Psoas muscle (tissue), 8 donors: ENCODE data around the gene ERICH6. TPM values are rescaled to one million over a fixed set of nuclear protein-coding genes. Genes with fewer than 3 reads are reported as not detected.

Experiments used
- ATAC-seq, 4 donors: fragments of 200-7000 bp; cut with Tn5 transposase; one replicate each; pipeline ENCODE4 v1.9.1; 2020; ENCODE audit warnings: moderate library complexity in 3 of 4, mild to moderate bottlenecking in 2 of 4
- DNase-seq, 2 donors: peaks; one replicate each; pipeline ENCODE4 v3.0.0-alpha.2; 2020
- H3K27ac ChIP-seq: fragments of 200-600 bp; one replicate; pipeline ENCODE4 v1.8.0; 2022
- H3K27me3 ChIP-seq, 3 donors: fragments of 200-600 bp in 1 of 3; one replicate each; pipeline versions ENCODE4 v1.6.1 to v1.8.0; 2013 to 2022; ENCODE audit warnings: low read length in 2 of 3, mild to moderate bottlenecking in 2 of 3, moderate library complexity in 1 of 3; ENCODE audit not compliant: insufficient read depth in 3 of 3
- H3K36me3 ChIP-seq, 2 donors: fragments of 200-600 bp in 1 of 2; one replicate each; pipeline versions ENCODE4 v1.6.1 to v1.8.0; 2013 to 2022; ENCODE audit warnings: low read depth in 1 of 2, mild to moderate bottlenecking in 1 of 2, moderate library complexity in 1 of 2; ENCODE audit not compliant: insufficient read depth in 1 of 2
- H3K4me1 ChIP-seq: fragments of 200-600 bp; one replicate; pipeline ENCODE4 v1.8.0; 2022
- H3K4me3 ChIP-seq: fragments of 200-600 bp; one replicate; pipeline ENCODE4 v1.8.0; 2022; ENCODE audit warnings: mild to moderate bottlenecking
- H3K9me3 ChIP-seq: fragments of 200-600 bp; one replicate; pipeline ENCODE4 v1.8.0; 2022
- WGBS, 3 donors: extraction: QIAGEN DNeasy Blood & Tissue Kit; methylation state at CpG; one replicate each; pipeline versions ENCODE4 v1.1.6 to v1.1.7; 2013; 5-methylcytosine and 5-hydroxymethylcytosine counted together
- intact Hi-C, 2 donors: fragments of 100-400 bp; cut with DNase I; formaldehyde crosslinking; loops; one replicate each; pipeline versions ENCODE4 v1.11.0 to v1.14.2; 2022
- polyA plus RNA-seq, 3 donors: library from polyadenylated mRNA; stranded (reverse); fragments of 200-250 nt; gene quantifications; one replicate each; pipeline ENCODE4 v1.2.3, GENCODE V29; 2013
- total RNA-seq, 4 donors: library from RNA; stranded (reverse); fragmentation: NEBNext Ultra II Directional in 2 of 4; extraction: Animal tissue kit (Norgen Biotek cat#: 25700) in 2 of 4; gene quantifications; one replicate each; pipeline versions ENCODE4 v1.2.1 to v1.2.4, GENCODE V29; 2021 to 2023
- TF ChIP-seq, protein P1 (sequence below): fragments of 200-600 bp; IDR thresholded peaks from one replicate; pipeline ENCODE4 v1.8.0; 2022; ENCODE audit warnings: antibody characterized with exemption
- donor health status: healthy with polysubstance abuse.
- donor health status: DM: no; HTN: no; CAD: no; lungs with moderate emphysema.
- donor health status: Bipolar disorder and iron deficiency.
- donor health status: healthy.
- donor health status: DM: yes; HTN: yes; CAD: no.
- donor health status: DM: no; HTN: no; CAD: no.
- donor health status: DM: no; HTN: no; CAD: no.
- donor health status: DM: yes; HTN: yes; CAD: no.

ERICH6 gene
- total and polyA plus RNA-seq, 7 donors, result not detected

DNA sequence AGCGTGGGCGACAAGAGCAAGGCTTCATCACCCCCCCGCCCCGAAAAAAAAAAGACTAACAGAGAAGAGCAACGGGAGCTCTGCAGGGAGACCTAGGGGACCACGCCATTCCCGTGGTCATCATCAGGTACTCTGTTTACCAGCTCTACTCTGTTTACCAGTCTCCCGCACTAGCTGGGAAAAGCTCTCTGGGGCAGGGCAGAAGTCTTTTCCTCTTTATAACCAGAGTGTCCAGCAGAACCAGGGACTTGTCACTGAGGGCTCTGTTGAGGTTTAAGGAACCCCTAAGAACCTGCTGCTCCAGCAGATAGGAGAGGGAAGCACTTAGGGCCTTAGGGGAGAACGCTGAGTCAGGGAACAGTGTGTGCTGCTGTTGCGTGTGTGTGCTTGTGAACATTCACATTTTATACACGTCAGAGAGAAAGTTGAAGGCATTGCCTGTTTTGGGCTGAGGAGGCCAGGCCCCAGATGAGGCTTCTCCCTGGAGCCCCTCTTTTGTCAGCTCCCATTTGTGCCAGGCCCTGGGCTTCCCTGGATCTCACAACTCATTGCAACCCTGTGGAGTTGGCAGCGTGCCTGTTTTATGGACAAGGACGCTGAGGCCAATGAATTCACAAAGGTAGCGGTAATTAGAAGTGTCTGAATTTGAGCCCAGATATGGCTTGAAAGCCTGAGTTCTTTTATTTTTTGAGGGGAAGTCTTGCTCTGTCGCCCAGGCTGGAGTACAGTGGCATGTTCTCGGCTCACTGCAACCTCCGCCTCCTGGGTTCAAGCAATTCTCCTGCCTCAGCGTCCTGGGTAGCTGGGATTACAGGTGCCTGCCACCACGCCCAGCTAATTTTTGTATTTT lies 24.2 kb upstream of the ERICH6 start:
- intact Hi-C loops, result loop anchor here in 1 of 2 donors (10.0 kb wide), 1 partner anchor 547 kb away; the partner anchor contains the start of gene P2RY14
- Histone ChIP-seq H3K9me3 (no peaks in the 10 kb centered on the region), H3K27ac (no peak overlapping the region), H3K27me3 (no peaks in the 10 kb centered on the region), H3K36me3 (no peaks in the 10 kb centered on the region), H3K4me1 (no peaks in the 10 kb centered on the region), H3K4me3 (no peak overlapping the region)
- ATAC-seq, result peak in 1 of 4 donors; percentile 32
- no peak for DNase-seq
- WGBS, 3 donors, result 86 to 90% (median 86%) methylated on average over 19 of the region's 19 CpGs
- TF ChIP-seq, protein P1, sequence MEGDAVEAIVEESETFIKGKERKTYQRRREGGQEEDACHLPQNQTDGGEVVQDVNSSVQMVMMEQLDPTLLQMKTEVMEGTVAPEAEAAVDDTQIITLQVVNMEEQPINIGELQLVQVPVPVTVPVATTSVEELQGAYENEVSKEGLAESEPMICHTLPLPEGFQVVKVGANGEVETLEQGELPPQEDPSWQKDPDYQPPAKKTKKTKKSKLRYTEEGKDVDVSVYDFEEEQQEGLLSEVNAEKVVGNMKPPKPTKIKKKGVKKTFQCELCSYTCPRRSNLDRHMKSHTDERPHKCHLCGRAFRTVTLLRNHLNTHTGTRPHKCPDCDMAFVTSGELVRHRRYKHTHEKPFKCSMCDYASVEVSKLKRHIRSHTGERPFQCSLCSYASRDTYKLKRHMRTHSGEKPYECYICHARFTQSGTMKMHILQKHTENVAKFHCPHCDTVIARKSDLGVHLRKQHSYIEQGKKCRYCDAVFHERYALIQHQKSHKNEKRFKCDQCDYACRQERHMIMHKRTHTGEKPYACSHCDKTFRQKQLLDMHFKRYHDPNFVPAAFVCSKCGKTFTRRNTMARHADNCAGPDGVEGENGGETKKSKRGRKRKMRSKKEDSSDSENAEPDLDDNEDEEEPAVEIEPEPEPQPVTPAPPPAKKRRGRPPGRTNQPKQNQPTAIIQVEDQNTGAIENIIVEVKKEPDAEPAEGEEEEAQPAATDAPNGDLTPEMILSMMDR, result no peak

DNA sequence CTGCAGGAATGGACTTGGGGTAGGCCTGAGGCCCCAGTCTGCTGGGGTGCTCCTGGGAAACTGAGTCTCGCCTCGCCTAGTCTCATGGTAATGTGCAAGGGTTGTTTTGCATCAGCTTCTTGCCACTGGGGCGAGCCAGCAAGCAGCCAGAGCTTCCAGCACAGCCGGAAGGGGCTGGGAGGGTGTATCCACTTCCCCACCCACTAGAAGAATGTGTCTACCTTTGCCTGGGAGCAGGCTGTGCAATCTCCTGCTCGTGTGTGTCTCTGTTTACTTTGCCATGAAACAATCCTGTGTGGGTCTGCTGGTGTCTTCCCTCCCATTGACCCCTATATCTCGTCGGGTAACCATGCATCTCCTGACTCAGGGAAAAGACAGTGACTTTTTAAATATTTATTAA lies 21.8 kb upstream of the ERICH6 start:
- TF ChIP-seq, protein P1, result no peak

DNA sequence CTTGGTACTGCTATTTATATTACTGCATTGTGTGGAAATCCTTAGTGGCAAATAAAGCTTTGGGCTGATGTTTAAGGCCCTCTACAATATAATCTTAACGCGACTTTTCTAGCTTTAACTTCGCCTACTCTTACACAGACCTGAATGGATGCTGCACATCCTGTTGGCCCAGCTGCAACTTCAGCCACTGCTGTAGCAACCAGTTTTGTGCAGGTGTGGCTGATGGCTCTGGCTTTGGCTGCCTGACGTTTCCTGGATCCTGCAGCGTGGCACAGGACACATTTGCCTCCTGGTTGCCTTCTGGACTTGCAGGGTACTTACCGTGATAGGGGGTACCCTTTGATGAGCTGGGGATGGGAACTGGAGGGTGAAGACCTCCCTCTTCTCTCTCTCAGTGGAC lies 20.2 kb upstream of the ERICH6 start:
- WGBS, 3 donors, result 70 to 84% (median 73%) methylated on average over 6 of the region's 6 CpGs
- intact Hi-C loops, result loop anchor here in 1 of 2 donors (10.0 kb wide), 1 partner anchor 551 kb away; the partner anchor contains the start of gene P2RY14
- H3K4me1 ChIP-seq, result no peaks in the 10 kb centered on the region
- H3K27me3 ChIP-seq, result no peaks in the 10 kb centered on the region
- TF ChIP-seq, protein P1, result no peak
- H3K36me3 ChIP-seq, result no peaks in the 10 kb centered on the region
- DNase-seq (no peak), ATAC-seq (no peak)
- no peak overlapping the region for H3K4me3 ChIP-seq
- no peak overlapping the region for H3K27ac ChIP-seq
- H3K9me3 ChIP-seq, result no peaks in the 10 kb centered on the region

More for the DNA sequence above, 21.8 kb upstream of the ERICH6 start:
- Histone ChIP-seq H3K27me3 (no peaks in the 10 kb centered on the region), H3K27ac (no peak overlapping the region), H3K4me3 (no peak overlapping the region), H3K36me3 (no peaks in the 10 kb centered on the region), H3K9me3 (no peaks in the 10 kb centered on the region), H3K4me1 (no peaks in the 10 kb centered on the region)
- ATAC-seq (no peak), DNase-seq (no peak)
- WGBS, 3 donors, result 88 to 92% (median 92%) methylated on average over 7 of the region's 7 CpGs
- intact Hi-C loops, result loop anchor here in 1 of 2 donors (10.0 kb wide), 1 partner anchor 549 kb away; the partner anchor contains the start of gene P2RY14

DNA sequence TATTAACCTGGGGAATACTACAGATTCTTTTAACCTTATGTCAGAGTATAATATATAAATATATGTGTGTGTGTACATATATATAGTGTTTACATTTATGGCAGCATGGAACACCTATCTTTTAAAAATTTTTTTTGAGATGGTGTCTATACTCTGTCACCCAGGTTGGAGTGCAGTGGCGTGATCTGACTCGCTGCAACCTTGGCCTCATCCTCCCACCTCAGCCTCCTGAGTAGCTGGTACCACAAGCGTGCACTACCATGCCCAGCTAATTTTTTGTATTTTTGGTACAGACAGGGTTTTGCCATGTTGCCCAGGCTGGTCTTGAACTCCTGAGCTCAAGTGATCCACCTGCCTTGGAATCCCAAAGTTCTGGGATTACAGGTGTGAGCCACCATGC lies 18.5 kb upstream of the ERICH6 start:
- H3K9me3 ChIP-seq, result no peaks in the 10 kb centered on the region
- no peaks in the 10 kb centered on the region for H3K36me3 ChIP-seq
- no peaks in the 10 kb centered on the region for H3K27me3 ChIP-seq
- no peak overlapping the region for H3K27ac ChIP-seq
- no peak for ATAC-seq
- WGBS, 3 donors, result 91 to 97% (median 95%) methylated on average over 3 of the region's 3 CpGs
- no peaks in the 10 kb centered on the region for H3K4me1 ChIP-seq
- TF ChIP-seq, protein P1, result no peak
- no peak for DNase-seq
- no peak overlapping the region for H3K4me3 ChIP-seq
- intact Hi-C loops, result loop anchor here in 1 of 2 donors (10.0 kb wide), 1 partner anchor 553 kb away; the partner anchor contains the start of gene P2RY14
